LNCAP (cell line): ENCODE data around the gene KRTAP5-2.

ENCODE experiments used
- TF ChIP-seq, protein P1 (sequence below): fragments of 450-650 bp; IDR thresholded peaks from 2 replicates; pipeline ENCODE4 v1.5.1; 2017; ENCODE audit warnings: mild to moderate bottlenecking

KRTAP5-2 gene

DNA sequence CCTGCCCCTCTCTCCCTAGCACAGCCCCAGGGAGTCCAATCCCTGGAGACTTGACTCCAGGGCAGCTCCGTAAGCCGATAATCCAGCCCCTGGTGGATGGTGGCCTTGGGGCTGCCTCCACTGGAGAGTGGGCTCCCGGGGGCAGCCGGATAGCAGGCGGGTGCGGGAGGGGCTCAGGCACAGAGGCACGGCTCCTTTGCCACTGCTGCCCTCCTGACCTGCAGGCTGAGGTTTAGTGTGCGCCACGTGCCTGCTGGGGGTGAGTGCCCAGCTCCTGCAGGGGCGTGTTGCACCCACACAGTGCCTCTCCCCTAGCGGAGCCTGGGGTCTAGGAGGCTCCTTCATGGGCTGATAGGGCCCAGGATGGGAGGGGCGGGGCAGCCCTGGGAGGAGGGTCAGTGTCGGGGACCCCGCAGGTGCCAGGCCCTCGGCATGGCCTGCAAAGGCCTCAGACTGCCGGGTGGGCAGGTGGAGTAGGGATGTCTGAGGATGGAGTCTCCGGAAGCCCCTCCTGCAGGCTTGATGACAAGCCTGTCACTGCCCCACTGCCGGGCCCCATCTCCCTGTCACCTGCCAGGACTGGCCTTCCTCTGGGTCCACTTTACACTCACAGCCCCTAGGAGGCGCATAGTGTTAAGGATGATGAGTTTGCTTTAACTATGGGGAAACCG, 31.6 kb downstream of the KRTAP5-2 start:
- TF ChIP-seq, protein P1, sequence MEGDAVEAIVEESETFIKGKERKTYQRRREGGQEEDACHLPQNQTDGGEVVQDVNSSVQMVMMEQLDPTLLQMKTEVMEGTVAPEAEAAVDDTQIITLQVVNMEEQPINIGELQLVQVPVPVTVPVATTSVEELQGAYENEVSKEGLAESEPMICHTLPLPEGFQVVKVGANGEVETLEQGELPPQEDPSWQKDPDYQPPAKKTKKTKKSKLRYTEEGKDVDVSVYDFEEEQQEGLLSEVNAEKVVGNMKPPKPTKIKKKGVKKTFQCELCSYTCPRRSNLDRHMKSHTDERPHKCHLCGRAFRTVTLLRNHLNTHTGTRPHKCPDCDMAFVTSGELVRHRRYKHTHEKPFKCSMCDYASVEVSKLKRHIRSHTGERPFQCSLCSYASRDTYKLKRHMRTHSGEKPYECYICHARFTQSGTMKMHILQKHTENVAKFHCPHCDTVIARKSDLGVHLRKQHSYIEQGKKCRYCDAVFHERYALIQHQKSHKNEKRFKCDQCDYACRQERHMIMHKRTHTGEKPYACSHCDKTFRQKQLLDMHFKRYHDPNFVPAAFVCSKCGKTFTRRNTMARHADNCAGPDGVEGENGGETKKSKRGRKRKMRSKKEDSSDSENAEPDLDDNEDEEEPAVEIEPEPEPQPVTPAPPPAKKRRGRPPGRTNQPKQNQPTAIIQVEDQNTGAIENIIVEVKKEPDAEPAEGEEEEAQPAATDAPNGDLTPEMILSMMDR = peak; percentile 34; the same call in 1 of the 2 replicates

DNA sequence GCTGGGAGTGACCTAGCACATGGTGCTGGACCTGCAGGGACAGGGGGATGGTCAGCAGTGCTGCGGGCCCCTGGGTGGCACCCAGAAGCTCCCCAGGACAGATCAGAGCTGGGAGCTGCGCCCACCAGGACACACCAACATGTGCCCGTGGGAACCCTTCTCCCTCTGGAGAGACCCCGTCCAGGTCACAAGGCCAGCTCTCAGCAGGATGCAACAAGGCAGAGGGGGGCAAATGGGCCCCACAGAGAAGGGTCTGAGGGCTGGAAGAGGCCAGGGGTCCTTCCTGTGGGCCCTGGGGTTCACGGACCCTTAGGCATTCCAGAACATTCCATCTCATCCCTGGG, 32.2 kb downstream of the KRTAP5-2 start:
- TF ChIP-seq, protein P1 = no peak

DNA sequence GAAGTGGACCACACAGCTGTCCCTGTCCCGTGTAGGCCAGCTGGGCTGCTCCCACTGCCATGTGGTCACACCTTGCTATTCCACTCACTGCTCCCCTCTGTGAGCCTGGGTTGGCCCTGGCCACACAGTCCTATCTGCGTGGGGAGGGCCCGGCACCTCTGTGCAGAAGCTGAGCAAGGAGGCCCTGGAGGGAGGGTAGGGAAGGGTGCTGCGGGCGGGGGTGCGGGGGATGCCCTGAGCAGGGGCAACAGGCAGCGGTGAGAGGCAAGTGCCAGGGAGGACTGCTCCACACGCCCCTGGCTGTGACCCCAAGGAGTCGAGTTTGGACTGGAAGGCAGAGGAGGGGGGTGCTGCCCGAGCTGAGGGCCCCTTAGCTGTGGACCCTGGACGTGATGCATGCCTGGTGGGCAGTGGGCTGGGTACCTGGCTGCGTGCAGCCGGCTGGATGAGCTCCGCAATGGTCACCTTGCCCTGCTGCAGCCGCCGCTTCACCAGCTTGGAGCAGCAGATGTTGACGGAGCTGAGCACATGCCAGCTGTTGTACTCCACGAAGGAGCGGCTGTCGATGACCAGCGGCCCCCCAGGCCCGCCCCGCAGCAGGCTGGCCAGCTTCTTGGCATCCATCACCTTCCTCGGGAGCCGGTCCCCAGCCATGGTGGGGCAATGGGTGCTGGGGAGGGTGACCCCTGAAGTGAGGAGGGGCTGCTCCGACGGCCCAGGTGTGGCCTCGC, 32.8 kb downstream of the KRTAP5-2 start:
- TF ChIP-seq, protein P1 = no peak

DNA sequence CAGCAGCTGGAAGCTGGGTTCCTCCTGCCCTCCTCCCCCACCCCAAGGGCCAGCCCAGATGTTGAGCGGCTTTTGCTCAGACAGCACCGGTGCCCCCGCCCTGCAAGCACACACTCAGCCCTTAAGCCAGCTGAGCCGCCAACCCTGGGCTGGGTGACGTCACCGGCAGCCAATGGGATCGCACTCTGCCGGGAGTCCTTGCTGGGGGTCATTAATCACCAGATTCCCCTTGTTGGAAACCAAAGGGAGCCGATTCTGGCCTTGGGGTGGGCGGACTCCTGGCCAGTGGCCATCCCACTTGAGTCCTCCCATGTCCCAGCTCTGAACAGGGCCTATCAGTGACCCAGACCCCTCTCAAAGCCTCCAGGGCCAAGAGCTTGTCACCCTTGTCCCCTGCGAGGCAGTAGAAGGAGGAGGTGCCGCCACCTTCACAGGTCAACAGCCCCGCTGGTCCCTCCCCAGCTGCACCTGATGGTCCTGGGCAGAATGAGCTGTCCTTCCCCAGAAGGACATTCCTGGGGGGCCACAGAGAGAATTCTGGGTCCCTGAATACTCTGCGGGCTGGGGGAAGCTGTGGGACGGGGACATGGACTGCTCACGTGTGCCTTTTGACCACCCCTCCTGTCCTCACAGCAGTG, 33.4 kb downstream of the KRTAP5-2 start:
- TF ChIP-seq, protein P1 = no peak

DNA sequence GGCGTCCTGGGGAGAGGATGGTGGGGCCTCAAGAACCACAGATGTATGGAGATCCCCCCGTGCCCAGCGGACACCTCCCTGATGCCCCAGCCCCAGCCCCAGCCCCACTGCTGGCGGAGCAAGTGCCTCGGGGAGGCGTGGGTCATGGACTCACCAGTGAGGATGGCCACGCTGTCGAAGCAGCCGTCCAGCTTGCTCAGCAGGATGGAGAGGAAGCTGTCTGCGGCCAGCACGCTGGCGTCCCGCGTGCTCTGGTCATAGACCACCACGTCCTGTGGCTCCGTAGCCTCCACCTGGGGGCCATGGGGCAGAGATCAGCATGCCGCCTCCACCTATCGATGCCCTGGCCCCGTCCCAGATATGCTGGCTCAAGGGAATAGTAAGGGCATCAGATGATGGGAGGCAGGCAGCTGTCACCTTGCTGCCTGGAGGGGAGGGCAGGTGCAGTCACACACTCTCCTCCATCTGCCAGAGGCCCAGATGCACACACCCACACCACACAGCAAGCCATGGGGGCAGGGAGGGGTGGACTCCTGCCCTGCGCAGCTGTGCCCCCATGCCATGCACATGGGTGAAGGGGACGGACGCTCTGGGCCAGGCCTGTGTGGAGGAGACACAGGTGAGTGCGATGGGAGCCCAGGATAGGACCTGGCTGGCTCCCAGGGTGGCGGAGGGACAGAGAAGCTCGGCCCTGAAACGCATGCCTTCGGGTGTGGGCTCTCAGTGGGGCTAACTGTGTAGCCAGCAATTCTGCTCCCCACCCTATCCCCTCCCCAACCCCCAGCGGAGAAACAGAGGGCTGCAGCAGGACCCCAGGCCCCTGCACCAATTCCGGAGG, 34.2 kb downstream of the KRTAP5-2 start:
- TF ChIP-seq, protein P1 = no peak

DNA sequence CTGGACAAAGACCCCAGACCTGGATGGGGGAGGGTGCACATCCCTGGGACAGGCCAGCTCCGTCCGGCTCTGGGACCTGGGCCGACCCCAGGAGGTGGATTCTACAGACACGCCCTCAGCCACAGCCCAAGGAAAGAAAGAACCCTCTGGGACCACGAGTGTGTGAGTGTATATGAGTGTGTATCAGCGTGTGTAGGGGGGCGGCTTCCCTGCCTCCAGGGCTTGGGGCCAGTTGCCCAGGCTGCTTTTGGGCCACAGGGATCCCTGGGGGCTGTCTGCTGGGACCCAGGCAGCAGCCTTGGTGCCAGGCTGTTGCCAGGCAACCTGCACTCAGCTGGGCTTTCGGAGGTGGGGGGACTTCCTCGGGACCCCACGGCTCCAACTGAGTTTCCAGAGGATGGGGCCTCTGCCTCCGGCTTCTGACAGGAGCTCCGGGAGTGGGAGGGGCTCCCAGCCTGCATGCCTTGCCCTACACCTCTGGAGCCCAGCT, 34.9 kb downstream of the KRTAP5-2 start:
- TF ChIP-seq, protein P1 = no peak
